IMR-90 (cell line): ENCODE measurements around the gene FHIP1A. TPM values are rescaled to one million over a fixed set of nuclear protein-coding genes. Genes with fewer than 3 reads are reported as not detected.

Experiments
- ATAC-seq: fragments of 200-7000 bp; cut with Tn5 transposase; 2 replicates; pipeline ENCODE4 v1.9.1; 2020; ENCODE audit warnings: low read depth, mild to moderate bottlenecking, moderate library complexity
- BruUV-seq: library from RNA; stranded (reverse); fragments of 400-500 nt; replicated peaks from 2 replicates; lab custom pipeline; 2021; lab: Mats Ljungman, UMichigan
- CTCF ChIA-PET: fragments of 300-600 bp; formaldehyde crosslinking; extraction: SDS; loops from one replicate; lab custom pipeline; 2021; ENCODE audit warnings: antibody characterized with exemption; lab: Yijun Ruan, JAX
- POLR2A ChIA-PET: fragments of 300-600 bp; sonication (Branson Sonifier 250); formaldehyde crosslinking; loops from one replicate; lab custom pipeline; 2022; ENCODE audit warnings: antibody characterized with exemption; ENCODE audit not compliant: unreplicated experiment; lab: Charles Lee
- DNase-seq: peaks from one replicate; pipeline ENCODE4 v3.0.0; 2013
- H2AFZ ChIP-seq: replicated peaks from 2 replicates; pipeline ENCODE3; 2013; ENCODE audit warnings: low read length, mild to moderate bottlenecking; ENCODE audit not compliant: poor library complexity
- H2AK5ac ChIP-seq: 2 replicates; pipeline ENCODE4 v1.6.1; 2013; ENCODE audit warnings: low read depth, low read length, inconsistent platforms
- H2AK9ac ChIP-seq: replicated peaks from 2 replicates; pipeline ENCODE3; 2013; ENCODE audit warnings: mild to moderate bottlenecking, low read depth, low read length, moderate library complexity; ENCODE audit not compliant: poor library complexity
- H2BK120ac ChIP-seq: 2 replicates; pipeline ENCODE4 v1.6.1; 2013; ENCODE audit warnings: low read depth, low read length, inconsistent platforms
- H2BK15ac ChIP-seq: 3 replicates; pipeline ENCODE4 v1.6.1; 2013; ENCODE audit warnings: low read depth, low read length, inconsistent platforms
- H2BK20ac ChIP-seq: 2 replicates; pipeline ENCODE4 v1.6.1; 2013; ENCODE audit warnings: low read depth, mild to moderate bottlenecking, inconsistent platforms, low read length, moderate library complexity
- H2BK5ac ChIP-seq: 2 replicates; pipeline ENCODE4 v1.6.1; 2013; ENCODE audit warnings: mild to moderate bottlenecking, low read depth, low read length, inconsistent platforms; ENCODE audit not compliant: poor library complexity, severe bottlenecking
- H3K14ac ChIP-seq: replicated peaks from 2 replicates; pipeline ENCODE4 v1.6.1; 2013; ENCODE audit warnings: low read depth, low read length, inconsistent platforms
- H3K18ac ChIP-seq: 2 replicates; pipeline ENCODE4 v1.6.1; 2013; ENCODE audit warnings: low read depth, low read length, control low read depth
- H3K23ac ChIP-seq: 2 replicates; pipeline ENCODE4 v1.6.1; 2013; ENCODE audit warnings: low read depth, low read length, inconsistent platforms
- H3K27ac ChIP-seq: 2 replicates; pipeline ENCODE4 v1.5.1; 2013; ENCODE audit warnings: mild to moderate bottlenecking, control low read depth, low read length; ENCODE audit not compliant: insufficient read depth
- H3K27me3 ChIP-seq: 2 replicates; pipeline ENCODE4 v1.6.1; 2013; ENCODE audit warnings: low read length; ENCODE audit not compliant: control insufficient read depth, insufficient read depth
- H3K36me3 ChIP-seq: 2 replicates; pipeline ENCODE4 v1.6.1; 2013; ENCODE audit warnings: low read length, mixed read lengths; ENCODE audit not compliant: control insufficient read depth, insufficient read depth
- H3K4ac ChIP-seq: 2 replicates; pipeline ENCODE4 v1.6.1; 2013; ENCODE audit warnings: low read depth, low read length, inconsistent platforms
- H3K4me1 ChIP-seq: 2 replicates; pipeline ENCODE4 v1.6.1; 2013; ENCODE audit warnings: low read length, mixed read lengths; ENCODE audit not compliant: control insufficient read depth, insufficient read depth
- H3K4me2 ChIP-seq: 2 replicates; pipeline ENCODE4 v1.6.1; 2013; ENCODE audit warnings: low read depth, mild to moderate bottlenecking, control low read depth, low read length, moderate library complexity
- H3K4me3 ChIP-seq: 2 replicates; pipeline ENCODE4 v1.5.1; 2013; ENCODE audit warnings: low read depth, mild to moderate bottlenecking, control low read depth, low read length, moderate library complexity; ENCODE audit not compliant: insufficient read depth
- H3K56ac ChIP-seq: 2 replicates; pipeline ENCODE4 v1.6.1; 2013; ENCODE audit warnings: low read length, inconsistent platforms; ENCODE audit not compliant: insufficient read depth; ENCODE audit errors: extremely low read depth
- H3K79me1 ChIP-seq, 2 experiments: 2 replicates each; pipeline ENCODE4 v1.6.1; 2013; ENCODE audit warnings: low read length in 2 of 2, inconsistent platforms in 1 of 2, low read depth in 1 of 2
- H3K9ac ChIP-seq: 2 replicates; pipeline ENCODE4 v1.6.1; 2013; ENCODE audit warnings: low read depth, low read length, control low read depth
- H3K9me1 ChIP-seq: 2 replicates; pipeline ENCODE4 v1.6.1; 2013; ENCODE audit warnings: low read length, inconsistent platforms; ENCODE audit not compliant: insufficient read depth
- H3K9me3 ChIP-seq: 2 replicates; pipeline ENCODE4 v1.6.1; 2013; ENCODE audit warnings: low read length; ENCODE audit not compliant: control insufficient read depth, insufficient read depth
- H4K20me1 ChIP-seq: 2 replicates; pipeline ENCODE4 v1.6.1; 2013; ENCODE audit warnings: low read length, inconsistent platforms; ENCODE audit not compliant: insufficient read depth
- H4K5ac ChIP-seq: 2 replicates; pipeline ENCODE4 v1.6.1; 2013; ENCODE audit warnings: mild to moderate bottlenecking, low read depth, low read length, control low read depth
- H4K8ac ChIP-seq, 2 experiments: 2 replicates each; pipeline ENCODE4 v1.6.1; 2013; ENCODE audit warnings: low read depth in 2 of 2, low read length in 2 of 2, control low read depth in 1 of 2, inconsistent platforms in 1 of 2
- H4K91ac ChIP-seq: 2 replicates; pipeline ENCODE4 v1.6.1; 2013; ENCODE audit warnings: low read depth, low read length, inconsistent platforms; ENCODE audit not compliant: insufficient read depth
- BHLHE40 ChIP-seq: fragments of 150-350 bp; IDR thresholded peaks from 2 replicates; pipeline ENCODE4 v1.6.1; 2016; ENCODE audit warnings: mild to moderate bottlenecking, low read depth, low read length
- CEBPB ChIP-seq: IDR thresholded peaks from 2 replicates; pipeline ENCODE4 v1.6.1; 2012; ENCODE audit warnings: low read depth, low read length, improper control_type of control experiment
- CHD1 ChIP-seq: IDR thresholded peaks from 2 replicates; pipeline ENCODE4 v1.6.1; 2012; ENCODE audit warnings: low read depth, low read length, improper control_type of control experiment
- CTCF ChIP-seq: conservative IDR thresholded peaks from 2 replicates; pipeline ENCODE4 v1.5.1; 2012; ENCODE audit warnings: mild to moderate bottlenecking, low read depth, low read length, improper control_type of control experiment
- FOS ChIP-seq: fragments of 150-350 bp; IDR thresholded peaks from 2 replicates; pipeline ENCODE4 v1.6.1; 2016; ENCODE audit warnings: low read depth, low read length
- MAFK ChIP-seq: IDR thresholded peaks from 2 replicates; pipeline ENCODE4 v1.6.1; 2012; ENCODE audit warnings: low read depth, low read length, improper control_type of control experiment
- MAZ ChIP-seq: IDR thresholded peaks from 2 replicates; pipeline ENCODE4 v1.6.1; 2012; ENCODE audit warnings: low read depth, mild to moderate bottlenecking, low read length, improper control_type of control experiment, moderate library complexity, borderline replicate concordance
- NFE2L2 ChIP-seq: fragments of 150-350 bp; IDR thresholded peaks from 2 replicates; pipeline ENCODE4 v1.6.1; 2016; ENCODE audit warnings: low read depth, mild to moderate bottlenecking, low read length
- POLR2A ChIP-seq: IDR thresholded peaks from 2 replicates; pipeline ENCODE4 v1.6.1; 2012; ENCODE audit warnings: mild to moderate bottlenecking, low read depth, low read length
- RAD21 ChIP-seq: IDR thresholded peaks from 2 replicates; pipeline ENCODE4 v1.6.1; 2012; ENCODE audit warnings: low read length, improper control_type of control experiment
- RCOR1 ChIP-seq: IDR thresholded peaks from 2 replicates; pipeline ENCODE4 v1.6.1; 2012; ENCODE audit warnings: mild to moderate bottlenecking, low read length, improper control_type of control experiment; ENCODE audit not compliant: insufficient replicate concordance
- RFX5 ChIP-seq: IDR thresholded peaks from 2 replicates; pipeline ENCODE4 v1.8.0; 2012; ENCODE audit warnings: low read depth, mild to moderate bottlenecking, low read length, moderate library complexity
- SMC3 ChIP-seq: fragments of 150-350 bp; IDR thresholded peaks from 2 replicates; pipeline ENCODE4 v1.6.1; 2016; ENCODE audit warnings: low read depth, mild to moderate bottlenecking, antibody characterized with exemption, low read length, moderate library complexity
- USF2 ChIP-seq: fragments of 150-350 bp; IDR thresholded peaks from 2 replicates; pipeline ENCODE4 v1.6.1; 2017; ENCODE audit warnings: mild to moderate bottlenecking, antibody characterized with exemption, low read length, low read depth
- WGBS, 2 experiments: methylation state at CpG; one replicate each; pipeline versions ENCODE4 v1.1.5 to v1.1.7; 2013; ENCODE audit warnings: missing lambda C conversion rate in 2 of 2; ENCODE audit not compliant: insufficient read length in 1 of 2; ENCODE audit errors: extremely low coverage in 2 of 2; 5-methylcytosine and 5-hydroxymethylcytosine counted together
- dilution Hi-C: fragments of 300-500 bp; cut with HindIII; formaldehyde crosslinking; loops from one replicate; pipeline ENCODE4 v1.14.3; 2018; ENCODE audit warnings: low sequenced_read_pairs; ENCODE audit not compliant: unreplicated experiment
- in situ Hi-C: fragments of 300-500 bp; cut with MboI; formaldehyde crosslinking; loops from 3 replicates; pipeline ENCODE4 v1.14.3; 2019; ENCODE audit warnings: low sequenced_read_pairs, inconsistent platforms, mixed read lengths
- intact Hi-C: fragments of 100-400 bp; cut with micrococcal nuclease; formaldehyde crosslinking; loops from 2 replicates; pipeline ENCODE4 v1.10.0; 2022
- polyA plus RNA-seq, 3 experiments: library from polyadenylated mRNA; depleted of rRNA; stranded (reverse); fragments of >200 nt; gene quantifications; 2 replicates each; pipeline ENCODE4 v1.2.3, GENCODE V29; 2012; ENCODE audit warnings: low replicate concordance in 1 of 3
- total RNA-seq: library from RNA; depleted of rRNA; stranded (reverse); fragments of >200 nt; gene quantifications from 2 replicates; pipeline ENCODE4 v1.2.3, GENCODE V29; 2012
- TF ChIP-seq, protein P1 (sequence below): fragments of 150-350 bp; IDR thresholded peaks from 2 replicates; pipeline ENCODE4 v1.6.1; 2016; ENCODE audit warnings: low read depth, mild to moderate bottlenecking, low read length, moderate library complexity, borderline replicate concordance

FHIP1A gene
- total and polyA plus RNA-seq, 2 of the 4 experiments (the other 2 are of a cell fraction): 0.02 to 0.18 TPM

DNA sequence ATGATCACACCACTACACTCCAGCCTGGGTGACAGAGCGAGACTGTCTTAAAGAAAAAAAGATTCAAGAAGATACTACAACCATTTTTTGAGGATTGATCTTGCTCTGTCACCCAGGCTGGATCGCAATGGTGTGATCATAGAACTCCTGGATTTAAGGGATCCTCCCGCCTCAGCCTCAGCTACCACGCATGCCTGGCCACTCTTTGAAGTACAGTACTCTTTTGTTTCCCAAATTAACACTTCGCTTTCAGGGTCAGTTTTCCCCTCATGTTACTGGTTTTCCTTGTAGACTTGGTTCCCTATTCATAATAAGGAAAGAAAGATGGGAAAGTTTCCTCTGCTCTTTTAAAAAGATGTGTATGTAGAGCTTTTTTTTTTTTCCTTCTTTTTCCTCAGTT is 34.3 kb downstream of the FHIP1A start:
- Histone ChIP-seq H2BK120ac (no peak overlapping the region), H3K9ac (no peak overlapping the region), H3K23ac (no peak overlapping the region), H3K56ac (no peak overlapping the region), H2BK5ac (no peak overlapping the region), H4K91ac (no peak overlapping the region), H3K9me1 (no peaks in the 10 kb centered on the region), H3K79me1 (no peaks in the 10 kb centered on the region), H3K4me1 (no peaks in the 10 kb centered on the region), H3K27ac (no peak overlapping the region), H3K4me2 (no peak overlapping the region), H2AK5ac (no peak overlapping the region), H3K4me3 (no peak overlapping the region), H2AK9ac (no peak overlapping the region), H2BK20ac (no peak overlapping the region), H3K14ac (no peak overlapping the region), H3K18ac (no peak overlapping the region), H3K4ac (no peak overlapping the region), H3K27me3 (peaks cover 6% of the 10 kb centered on the region), H4K5ac (no peak overlapping the region), H4K8ac (no peak overlapping the region), H3K9me3 (no peaks in the 10 kb centered on the region), H3K36me3 (no peaks in the 10 kb centered on the region), H2BK15ac (no peak overlapping the region), H4K20me1 (no peaks in the 10 kb centered on the region), H2AFZ (no peak overlapping the region)
- intact Hi-C loops: no loop called here
- in situ Hi-C loops: no loop called here
- DNase-seq: no peak
- POLR2A ChIA-PET: no interaction called here
- CTCF ChIA-PET: interaction anchor here (0.6 kb wide), 2 partner anchors 198 to 1241 kb away, joined by 3 to 4 read pairs; no protein-coding TSS in a partner anchor
- TF ChIP-seq MAZ: no peak
- no peak for TF ChIP-seq NFE2L2
- TF ChIP-seq CTCF: no peak
- no peak for TF ChIP-seq RCOR1
- TF ChIP-seq CHD1: no peak
- no peak for TF ChIP-seq CEBPB
- TF ChIP-seq, protein P1, sequence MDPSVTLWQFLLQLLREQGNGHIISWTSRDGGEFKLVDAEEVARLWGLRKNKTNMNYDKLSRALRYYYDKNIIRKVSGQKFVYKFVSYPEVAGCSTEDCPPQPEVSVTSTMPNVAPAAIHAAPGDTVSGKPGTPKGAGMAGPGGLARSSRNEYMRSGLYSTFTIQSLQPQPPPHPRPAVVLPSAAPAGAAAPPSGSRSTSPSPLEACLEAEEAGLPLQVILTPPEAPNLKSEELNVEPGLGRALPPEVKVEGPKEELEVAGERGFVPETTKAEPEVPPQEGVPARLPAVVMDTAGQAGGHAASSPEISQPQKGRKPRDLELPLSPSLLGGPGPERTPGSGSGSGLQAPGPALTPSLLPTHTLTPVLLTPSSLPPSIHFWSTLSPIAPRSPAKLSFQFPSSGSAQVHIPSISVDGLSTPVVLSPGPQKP: no peak
- no peak for TF ChIP-seq RFX5
- no peak for TF ChIP-seq USF2
- TF ChIP-seq POLR2A: no peak
- no peak for TF ChIP-seq SMC3
- no peak for TF ChIP-seq MAFK
- TF ChIP-seq RAD21: no peak
- TF ChIP-seq FOS: no peak
- TF ChIP-seq BHLHE40: no peak
- dilution Hi-C loops: no loop called here
- no TSS peak for BruUV-seq
- no peak for ATAC-seq
- no CpG with 5 or more reads among the region's 5 CpGs for WGBS, 2 experiments
